Motor neuron (in vitro differentiated cells): ENCODE results near the gene CCDC28A. TPM values are rescaled to one million over a fixed set of nuclear protein-coding genes. Genes with fewer than 3 reads are reported as not detected.

Experiments
- ATAC-seq, 8 experiments: fragments of 200-7000 bp; cut with Tn5 transposase; replicated peaks in 6 of 8; 2 replicates each; pipeline ENCODE4 v1.8.0; 2021; ENCODE audit warnings: mild to moderate bottlenecking in 8 of 8, moderate library complexity in 8 of 8
- H3K27ac ChIP-seq, 2 donors: fragments of 250-450 bp; sonication (Bioruptor Pico); 2 replicates each; pipeline ENCODE4 v1.9.0; 2021; ENCODE audit warnings: antibody characterized with exemption in 2 of 2, mild to moderate bottlenecking in 2 of 2, moderate library complexity in 1 of 2
- H3K4me1 ChIP-seq, 2 donors: fragments of 250-450 bp; sonication (Bioruptor Pico); replicated peaks in 1 of 2; 2 replicates each; pipeline ENCODE4 v1.6.1; 2021; ENCODE audit warnings: antibody characterized with exemption in 2 of 2, mild to moderate bottlenecking in 2 of 2, moderate library complexity in 1 of 2
- H3K4me3 ChIP-seq, 5 donors: fragments of 250-450 bp; sonication (Bioruptor Pico); 2 replicates each; pipeline ENCODE4 v1.9.0; 2021; ENCODE audit warnings: antibody characterized with exemption in 5 of 5, mild to moderate bottlenecking in 5 of 5, moderate library complexity in 4 of 5
- WGBS, 10 experiments: fragments of 450-650 bp; shearing (Covaris generic); methylation state at CpG; one replicate each; pipeline ENCODE4 v1.0.0; 2022; 5-methylcytosine and 5-hydroxymethylcytosine counted together
- in situ Hi-C, 9 experiments: fragments of 400-800 bp; cut with MboI; loops; one replicate each; pipeline ENCODE4 v1.15.0; 2021; ENCODE audit warnings: low sequenced_read_pairs in 9 of 9, low pct_unique_long_range_greater_than_20kb in 2 of 9; ENCODE audit not compliant: unreplicated experiment in 9 of 9
- total RNA-seq, 8 experiments: library from RNA; unstranded; fragments of 300-600 nt; gene quantifications; 2 replicates each; pipeline versions ENCODE4 v1.2.3 to v1.2.4, GENCODE V29; 2022

CCDC28A gene
- total RNA-seq, 8 experiments from 2014 or later: 5.0 to 18.3 (median 9.6) TPM

DNA sequence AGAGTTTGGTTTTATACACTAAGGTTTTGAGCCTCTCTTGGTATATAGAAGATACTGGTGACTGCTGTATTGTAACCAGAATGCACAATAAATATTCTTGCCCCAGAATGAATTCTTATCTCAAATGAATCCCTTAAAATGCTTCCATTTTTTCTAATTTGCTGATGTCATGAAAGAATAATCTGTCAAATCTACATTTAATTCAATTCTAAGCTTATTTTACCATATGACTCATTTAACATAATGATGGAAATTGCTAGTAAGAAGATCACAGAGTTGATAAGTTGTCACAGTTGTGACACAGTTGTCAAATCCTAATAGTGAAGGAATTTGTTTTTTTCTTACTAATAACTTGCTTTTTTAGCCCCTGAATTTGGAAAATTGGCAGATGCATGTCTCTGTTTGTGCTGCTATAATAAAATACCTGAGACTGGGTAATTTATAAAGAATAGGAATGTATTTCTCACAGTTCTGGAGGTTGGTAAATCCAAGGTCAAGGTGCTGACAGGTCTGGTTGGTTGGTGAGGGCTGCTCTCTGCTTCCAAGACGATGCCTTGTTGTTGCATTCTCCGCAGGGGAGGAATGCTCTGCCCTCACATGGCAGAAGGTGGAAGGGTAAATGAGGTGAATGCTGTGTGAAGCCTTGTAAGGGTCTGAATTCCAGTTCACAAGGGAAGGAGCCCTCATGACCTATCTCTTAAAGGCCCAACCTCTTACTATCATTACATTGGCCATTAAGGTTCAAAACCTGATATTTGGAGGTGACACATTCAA, 27.0 kb downstream of the CCDC28A start:
- Histone ChIP-seq H3K4me3 (no peak overlapping the region), H3K4me1 (peaks cover 8 to 13% of the 10 kb centered on the region in 2 donors), H3K27ac (no peak overlapping the region)
- in situ Hi-C loops: loop anchor here in 6 of 9 experiments (25.0 kb wide), 2 partner anchors 212 to 562 kb away; partner anchors contain the start of gene CITED2 (in 6 of the 6)
- peak in 1 of 8 experiments; percentile 12 for ATAC-seq
- WGBS, 10 experiments: 60 to 86% (median 74%) methylated on average over 1 to 2 of the region's 2 CpGs; no CpG with 5 or more reads in 6 of the 10 experiments

DNA sequence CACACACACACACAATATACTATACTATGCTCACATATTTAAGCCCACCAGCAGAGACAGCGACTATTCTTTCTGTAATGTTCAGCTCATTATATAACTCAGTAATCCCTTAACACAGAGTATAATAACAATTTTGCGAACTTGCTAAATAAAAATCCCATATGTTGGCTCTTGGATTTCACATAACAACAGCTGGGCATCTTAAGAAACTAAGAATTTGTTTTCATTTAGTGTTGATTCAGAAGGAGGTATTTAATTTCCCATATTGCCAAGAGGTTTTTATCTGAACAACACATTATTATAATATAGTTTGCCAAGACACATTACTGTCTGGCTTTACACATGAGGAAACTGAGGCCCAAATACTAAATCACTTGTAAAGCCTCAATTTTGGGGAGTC, 29.8 kb downstream of the CCDC28A start:
- WGBS, 10 experiments: 14 to 100% (median 79%) methylated on average over 1 to 2 of the region's 2 CpGs; no CpG with 5 or more reads in 4 of the 10 experiments
- in situ Hi-C loops: loop anchor here in 6 of 9 experiments (25.0 kb wide), 2 partner anchors 209 to 559 kb away; partner anchors contain the start of gene CITED2 (in 6 of the 6)
- no peak for ATAC-seq
- H3K4me3 ChIP-seq: no peak overlapping the region
- peaks cover under 1 to 2% of the 10 kb centered on the region in 2 donors for H3K4me1 ChIP-seq
- no peak overlapping the region for H3K27ac ChIP-seq

DNA sequence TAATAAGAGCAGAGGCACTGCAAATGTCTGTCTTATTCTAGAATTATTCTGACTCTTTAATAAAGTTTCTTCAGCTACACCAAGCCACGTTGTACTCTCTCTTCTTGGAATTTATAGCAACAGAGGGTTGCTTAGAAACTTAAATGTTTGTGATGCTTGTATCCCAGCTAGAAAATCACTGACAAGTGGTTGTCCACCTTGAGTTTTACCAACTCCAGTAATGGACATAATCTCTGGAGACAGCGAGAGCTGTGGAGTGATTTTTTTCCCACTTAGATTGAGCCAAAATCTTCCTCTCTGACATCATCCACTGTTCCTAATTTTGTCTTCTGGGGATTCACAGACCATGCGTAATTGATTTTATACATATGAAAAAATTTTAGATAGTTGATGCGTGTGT, 30.3 kb downstream of the CCDC28A start:
- Histone ChIP-seq H3K4me1 (no peaks in the 10 kb centered on the region), H3K27ac (no peak overlapping the region), H3K4me3 (no peak overlapping the region)
- WGBS, 10 experiments: 13 to 100% (median 62%) methylated on average over 1 to 4 of the region's 4 CpGs
- ATAC-seq: no peak
- in situ Hi-C loops: loop anchor here in 6 of 9 experiments (25.0 kb wide), 2 partner anchors 208 to 558 kb away; partner anchors contain the start of gene CITED2 (in 6 of the 6)

DNA sequence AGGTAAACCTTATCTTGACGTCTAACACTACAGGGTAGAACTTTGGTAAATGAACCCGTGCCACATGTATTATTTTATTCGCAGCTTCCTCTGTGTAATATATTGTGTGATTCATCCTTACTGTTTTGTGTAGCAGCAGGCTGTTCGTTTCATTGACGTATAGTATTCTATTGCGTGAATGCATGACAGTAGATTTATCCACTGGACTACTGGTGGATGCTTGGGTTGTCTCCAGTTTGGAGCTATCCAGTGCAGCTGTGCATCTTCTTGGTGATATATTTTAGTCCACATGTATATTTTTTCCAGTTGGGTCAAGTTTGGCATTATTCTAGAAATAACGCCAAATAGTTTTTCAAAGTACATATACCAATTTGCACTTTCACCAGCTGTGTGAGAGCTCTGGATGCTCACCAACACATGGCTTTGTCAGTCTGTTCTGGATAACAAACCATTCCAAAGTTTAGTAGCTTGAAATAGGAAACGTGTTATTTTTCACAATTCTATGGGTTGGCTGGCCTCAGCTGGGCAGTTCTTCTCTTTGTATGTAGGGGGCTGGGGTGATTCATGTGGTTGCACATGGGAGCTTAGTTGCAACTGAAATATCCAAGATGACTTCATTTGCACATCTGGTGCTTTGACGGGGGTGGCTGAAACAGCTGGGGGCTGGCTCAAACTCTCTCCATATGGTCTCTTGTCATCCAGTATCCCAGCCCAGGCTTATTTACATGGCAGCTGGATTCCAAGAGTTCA, 31.6 kb downstream of the CCDC28A start:
- in situ Hi-C loops: loop anchor here in 6 of 9 experiments (25.0 kb wide), 2 partner anchors 207 to 557 kb away; partner anchors contain the start of gene CITED2 (in 6 of the 6)
- H3K4me3 ChIP-seq: no peak overlapping the region
- H3K4me1 ChIP-seq: no peaks in the 10 kb centered on the region
- H3K27ac ChIP-seq: no peak overlapping the region
- ATAC-seq: peak in 2 of 8 experiments; percentile 72 to 93
- WGBS, 10 experiments: 0 to 100% (median 89%) methylated on average over 2 to 8 of the region's 9 CpGs; no CpG with 5 or more reads in 1 of the 10 experiments

DNA sequence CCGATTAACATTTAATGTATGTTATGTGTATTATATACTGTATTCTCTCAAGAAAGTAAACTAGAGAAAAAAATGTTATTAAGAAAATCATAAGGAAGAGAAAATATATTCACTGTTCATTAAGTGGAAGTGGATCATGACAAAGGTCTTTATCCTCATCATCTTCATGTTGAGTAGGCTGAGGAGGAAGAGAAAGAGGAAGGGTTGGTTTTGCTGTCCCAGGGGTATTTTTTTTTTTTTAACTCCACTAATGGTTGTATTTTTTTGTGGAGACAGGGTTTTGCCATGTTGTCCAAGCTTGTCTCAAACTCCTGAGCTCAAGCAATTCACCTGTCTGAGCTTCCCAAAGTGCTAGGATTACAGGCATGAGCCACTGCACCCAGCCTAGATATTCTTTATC, 33.3 kb downstream of the CCDC28A start:
- Histone ChIP-seq H3K4me3 (no peak overlapping the region), H3K4me1 (no peaks in the 10 kb centered on the region), H3K27ac (no peak overlapping the region)
- in situ Hi-C loops: loop anchor here in 6 of 9 experiments (25.0 kb wide), 2 partner anchors 205 to 555 kb away; partner anchors contain the start of gene CITED2 (in 6 of the 6)
- 86 to 100% (median 100%) methylated on average over 1 of the region's 1 CpG; no CpG with 5 or more reads in 3 of the 10 experiments for WGBS, 10 experiments
- ATAC-seq: no peak

DNA sequence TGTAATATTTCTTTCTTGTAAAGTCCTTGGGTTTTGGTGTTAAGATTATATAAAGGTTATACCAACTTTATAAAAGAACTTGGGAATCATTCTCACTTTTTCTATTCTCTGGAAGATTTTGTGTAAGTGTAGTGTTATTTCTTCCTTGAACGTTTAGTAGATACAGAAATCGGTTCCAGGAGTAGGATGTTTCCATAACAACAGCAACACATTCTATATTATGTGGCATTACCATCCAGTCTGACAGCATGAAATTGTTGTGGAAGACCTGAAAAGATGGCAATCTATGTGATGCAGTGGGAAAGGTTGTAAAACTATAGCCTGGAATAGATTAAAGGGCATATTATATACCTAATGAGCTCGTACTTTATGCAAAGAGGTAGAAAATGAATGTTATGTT, 36.1 kb downstream of the CCDC28A start:
- ATAC-seq: no peak
- 26 to 90% (median 80%) methylated on average over 1 to 3 of the region's 3 CpGs for WGBS, 10 experiments
- no peak overlapping the region for H3K27ac ChIP-seq
- no peak overlapping the region for H3K4me3 ChIP-seq
- H3K4me1 ChIP-seq: peaks cover 0 to 7% of the 10 kb centered on the region in 2 donors
- in situ Hi-C loops: loop anchor here in 6 of 9 experiments (10.0 to 25.0 kb wide), 3 partner anchors 175 to 553 kb away; partner anchors contain the start of genes CITED2 (in 6 of the 6) and REPS1 (in 1 of the 6)

DNA sequence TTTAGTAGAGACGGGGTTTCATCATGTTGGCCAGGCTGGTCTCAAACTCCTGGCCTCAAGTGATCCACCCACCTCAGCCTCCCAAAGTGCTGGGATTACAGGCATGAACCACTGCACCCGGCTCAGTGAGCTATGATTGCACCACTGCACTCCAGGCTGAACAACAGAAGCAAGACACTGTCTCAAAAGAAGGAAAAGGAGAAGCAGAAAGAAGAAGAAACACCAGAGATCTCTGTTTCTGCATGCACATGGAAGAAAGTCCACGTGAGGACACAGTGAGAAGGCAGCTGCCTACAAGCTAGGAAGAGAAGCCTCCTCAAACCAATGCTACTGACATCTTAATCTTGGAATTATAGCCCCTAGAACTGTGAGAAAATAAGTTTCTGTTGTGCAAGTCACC, 38.3 kb downstream of the CCDC28A start:
- no peak for ATAC-seq
- WGBS, 10 experiments: 40 to 100% (median 94%) methylated on average over 1 to 3 of the region's 3 CpGs; no CpG with 5 or more reads in 6 of the 10 experiments
- in situ Hi-C loops: loop anchor here in 6 of 9 experiments (10.0 to 25.0 kb wide), 3 partner anchors 173 to 550 kb away; partner anchors contain the start of genes CITED2 (in 6 of the 6) and REPS1 (in 1 of the 6)
- H3K4me3 ChIP-seq: no peak overlapping the region
- no peak overlapping the region for H3K27ac ChIP-seq
- H3K4me1 ChIP-seq: peaks cover 0 to 7% of the 10 kb centered on the region in 2 donors

DNA sequence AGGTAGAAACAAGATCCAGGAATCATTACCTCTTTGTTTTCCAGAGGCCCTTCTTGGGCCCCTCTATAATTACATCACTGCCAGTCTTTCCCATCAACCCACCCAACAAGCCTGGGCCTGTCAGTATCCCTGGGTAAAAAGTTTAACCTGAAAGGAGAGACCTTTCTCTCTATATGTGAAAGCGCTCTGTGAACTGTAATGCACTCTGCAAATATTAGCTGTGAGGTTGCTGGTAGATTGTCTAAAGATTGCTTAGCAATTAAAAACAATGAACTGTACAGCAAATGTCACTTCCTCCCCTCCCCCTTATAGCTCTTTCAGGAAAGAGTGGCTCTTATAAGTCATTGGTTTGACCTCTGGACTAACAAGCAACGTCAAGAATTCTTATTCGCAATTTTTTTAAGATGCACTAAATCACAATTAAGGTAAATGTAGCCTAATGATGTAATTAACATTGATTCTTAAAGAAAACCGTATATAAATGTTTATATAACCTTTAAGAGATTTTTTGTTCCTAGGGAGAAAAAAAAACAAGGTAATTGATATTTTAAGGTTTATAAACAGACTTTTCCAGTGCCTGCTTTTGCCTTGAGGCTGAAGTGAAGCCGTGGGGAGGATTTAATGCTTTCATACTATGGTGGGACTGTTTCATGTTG, 40.7 kb downstream of the CCDC28A start:
- in situ Hi-C loops: loop anchor here in 6 of 9 experiments (10.0 to 25.0 kb wide), 3 partner anchors 170 to 548 kb away; partner anchors contain the start of genes CITED2 (in 6 of the 6) and REPS1 (in 1 of the 6)
- no peak overlapping the region for H3K27ac ChIP-seq
- ATAC-seq: peak in 2 of 8 experiments; percentile 41 to 63
- peaks cover 5 to 11% of the 10 kb centered on the region in 2 donors for H3K4me1 ChIP-seq
- 0 to 93% (median 64%) methylated on average over 1 to 5 of the region's 5 CpGs for WGBS, 10 experiments
- no peak overlapping the region for H3K4me3 ChIP-seq

DNA sequence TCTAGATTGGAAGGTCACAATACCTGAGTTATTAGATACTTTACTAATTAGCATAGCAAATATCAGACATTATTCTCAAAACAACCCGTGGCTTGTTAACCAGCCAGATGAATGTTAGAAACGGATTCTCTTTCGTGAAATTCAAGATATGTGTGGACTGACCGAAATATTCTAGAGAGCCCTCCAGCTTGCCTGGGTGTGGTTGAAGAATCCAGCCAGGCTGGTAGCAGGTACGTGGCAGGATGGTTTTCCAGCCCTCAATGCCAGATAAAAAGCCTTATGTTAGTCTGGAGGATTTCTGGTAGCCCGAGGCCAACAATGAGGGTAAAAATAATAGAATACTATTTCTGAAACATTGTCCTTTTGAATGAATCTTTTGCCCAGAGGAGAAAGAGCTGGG, 41.7 kb downstream of the CCDC28A start:
- Histone ChIP-seq H3K4me3 (no peak overlapping the region), H3K4me1 (peaks cover 5 to 11% of the 10 kb centered on the region in 2 donors), H3K27ac (no peak overlapping the region)
- in situ Hi-C loops: loop anchor here in 6 of 9 experiments (10.0 to 25.0 kb wide), 3 partner anchors 170 to 547 kb away; partner anchors contain the start of genes CITED2 (in 6 of the 6) and REPS1 (in 1 of the 6)
- no peak for ATAC-seq
- WGBS, 10 experiments: 0 to 100% (median 64%) methylated on average over 1 to 6 of the region's 6 CpGs; no CpG with 5 or more reads in 3 of the 10 experiments

DNA sequence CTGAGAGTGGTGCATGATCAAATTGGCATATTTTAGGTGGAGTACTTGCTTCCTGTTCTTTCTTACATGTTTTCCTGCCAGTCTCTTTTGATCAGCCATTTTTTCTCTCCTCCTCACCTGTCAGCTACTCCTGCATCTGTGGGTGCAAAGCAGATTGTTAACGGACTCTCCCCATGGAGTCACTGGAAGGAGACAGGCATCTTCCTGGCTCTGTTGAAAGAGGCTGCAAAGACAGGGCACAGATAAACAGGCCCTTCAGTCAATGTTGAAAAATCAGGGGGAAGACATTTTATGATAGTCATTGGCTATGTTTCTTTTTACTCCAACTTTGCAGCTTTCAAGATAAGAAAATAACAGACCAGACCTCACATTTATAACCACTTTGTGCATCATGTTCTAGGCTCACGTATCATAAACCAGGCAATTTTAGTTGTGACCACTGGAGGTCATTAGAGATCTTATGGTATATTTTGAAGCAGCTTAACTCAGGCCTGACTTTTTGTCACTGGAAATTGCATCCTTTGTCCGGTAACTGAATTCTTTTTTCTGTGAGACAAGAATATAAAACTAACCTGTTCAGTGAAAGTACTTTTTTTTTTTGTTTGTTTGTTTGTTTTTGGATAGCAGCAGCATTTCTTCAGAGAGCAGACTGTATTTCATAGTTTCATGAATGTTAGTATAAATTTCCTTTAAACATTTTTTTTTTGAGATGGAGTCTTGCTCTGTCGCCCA, 42.4 kb downstream of the CCDC28A start:
- Histone ChIP-seq H3K4me3 (no peak overlapping the region), H3K27ac (no peak overlapping the region), H3K4me1 (peaks cover 5 to 11% of the 10 kb centered on the region in 2 donors)
- WGBS, 10 experiments: 17 to 69% (median 45%) methylated on average over 1 to 4 of the region's 4 CpGs; no CpG with 5 or more reads in 2 of the 10 experiments
- in situ Hi-C loops: loop anchor here in 6 of 9 experiments (10.0 to 25.0 kb wide), 3 partner anchors 169 to 546 kb away; partner anchors contain the start of genes CITED2 (in 6 of the 6) and REPS1 (in 1 of the 6)
- peak; percentile 38 to 87 (median 62) for ATAC-seq

DNA sequence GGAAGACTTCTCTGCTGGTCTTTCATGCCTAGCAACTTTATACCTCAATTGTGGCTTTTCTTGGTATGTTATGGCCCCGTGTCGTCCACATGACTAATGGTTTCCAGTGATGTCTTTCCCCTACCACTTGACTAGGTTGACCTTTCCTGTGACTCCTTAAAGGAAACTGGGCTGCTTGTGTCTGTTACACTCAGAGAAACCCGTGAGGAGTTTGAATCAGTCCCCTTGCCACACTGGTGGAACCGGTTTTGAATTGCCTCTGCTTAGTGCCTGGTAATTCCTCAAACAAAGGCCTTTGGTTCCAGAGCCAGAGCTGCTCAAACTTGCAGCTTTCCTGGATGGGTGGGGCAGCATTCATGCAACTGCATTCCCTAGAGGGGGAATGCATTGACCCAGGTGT, 44.2 kb downstream of the CCDC28A start:
- peak in 3 of 8 experiments; percentile 16 to 29 (median 26) for ATAC-seq
- Histone ChIP-seq H3K27ac (no peak overlapping the region), H3K4me1 (peaks cover 5 to 11% of the 10 kb centered on the region in 2 donors), H3K4me3 (no peak overlapping the region)
- in situ Hi-C loops: loop anchor here in 6 of 9 experiments (10.0 to 25.0 kb wide), 3 partner anchors 167 to 545 kb away; partner anchors contain the start of genes CITED2 (in 6 of the 6) and REPS1 (in 1 of the 6)
- WGBS, 10 experiments: 27 to 85% (median 58%) methylated on average over 1 to 4 of the region's 4 CpGs; no CpG with 5 or more reads in 3 of the 10 experiments
